HepG2 (cell line): ENCODE data around the gene FANCM. TPM values are rescaled to one million over a fixed set of nuclear protein-coding genes. Genes with fewer than 3 reads are reported as not detected.

ENCODE experiments used
- ATAC-seq: fragments of 200-7000 bp; cut with Tn5 transposase; 3 replicates; pipeline ENCODE4 v1.9.1; 2020; ENCODE audit warnings: mild to moderate bottlenecking, moderate library complexity
- BruUV-seq: library from RNA; stranded (reverse); fragments of 400-500 nt; replicated peaks from 2 replicates; lab custom pipeline; 2021; lab: Mats Ljungman, UMichigan
- CTCF ChIA-PET: fragments of 300-600 bp; formaldehyde crosslinking; extraction: SDS; loops from one replicate; lab custom pipeline; 2021; ENCODE audit warnings: low total read pairs, inconsistent platforms, low intra/inter-chr PET ratio; lab: Yijun Ruan, JAX
- POLR2A ChIA-PET: fragments of 350-600 bp; sonication (Branson Sonifier 250); formaldehyde crosslinking; loops from one replicate; lab custom pipeline; 2020; ENCODE audit warnings: antibody characterized with exemption, inconsistent platforms; lab: Yijun Ruan, JAX
- DNase-seq: peaks from one replicate; pipeline ENCODE4 v3.0.0-alpha.2; 2015; ENCODE audit warnings: low spot score
- FAIRE-seq: peaks from 3 replicates; lab custom pipeline; 2011; peaks lifted over from hg19 to GRCh38; lab: Jason Lieb, UNC
- H2AFZ ChIP-seq: one replicate; pipeline ENCODE4 v1.6.1; 2011; ENCODE audit warnings: low read length, inconsistent platforms
- H3K27ac ChIP-seq: fragments of 300-600 bp; 3 replicates; pipeline ENCODE4 v1.8.0; 2011; ENCODE audit warnings: mixed run types, mild to moderate bottlenecking, mixed read lengths, low read length, inconsistent platforms; ENCODE audit not compliant: insufficient read depth; ENCODE audit errors: extremely low read length
- H3K27me3 ChIP-seq, 2 experiments: fragments of 200-600 bp in 1 of 2; 2 replicates in 1 of 2; 3 replicates in 1 of 2; pipeline versions ENCODE4 v1.6.0 to v1.8.0; 2011; ENCODE audit warnings: low read length in 2 of 2, mild to moderate bottlenecking in 2 of 2, moderate library complexity in 2 of 2, inconsistent platforms in 1 of 2; ENCODE audit not compliant: insufficient read depth in 2 of 2, control insufficient read depth in 1 of 2
- H3K36me3 ChIP-seq, 2 experiments: fragments of 200-600 bp in 1 of 2; replicated peaks in 1 of 2; 2 replicates in 1 of 2; 3 replicates in 1 of 2; pipeline versions ENCODE4 v1.5.1 to v1.8.0; 2011; ENCODE audit warnings: low read length in 2 of 2, inconsistent platforms in 1 of 2; ENCODE audit not compliant: insufficient read depth in 2 of 2, control insufficient read depth in 1 of 2
- H3K4me1 ChIP-seq: 2 replicates; pipeline ENCODE4 v1.5.1; 2012; ENCODE audit warnings: low read length, inconsistent platforms; ENCODE audit not compliant: insufficient read depth
- H3K4me2 ChIP-seq: 2 replicates; pipeline ENCODE4 v1.6.0; 2011; ENCODE audit warnings: low read depth, low read length, inconsistent platforms
- H3K4me3 ChIP-seq, 3 experiments: fragments of 200-600 bp in 1 of 3; sonication (generic), shearing (Covaris generic) in 1 of 3; replicated peaks in 1 of 3; 2 replicates each; pipeline ENCODE4 v1.5.1; 2011 to 2016; ENCODE audit warnings: low read length in 3 of 3, inconsistent platforms in 2 of 3, low read depth in 2 of 3, mild to moderate bottlenecking in 2 of 3, control low read depth in 1 of 3, mixed read lengths in 1 of 3; ENCODE audit not compliant: insufficient read depth in 1 of 3
- H3K79me2 ChIP-seq: one replicate; pipeline ENCODE4 v1.6.1; 2011; ENCODE audit warnings: low read length, inconsistent platforms; ENCODE audit not compliant: insufficient read depth
- H3K9ac ChIP-seq: 2 replicates; pipeline ENCODE4 v1.6.0; 2011; ENCODE audit warnings: mild to moderate bottlenecking, low read depth, low read length, inconsistent platforms; ENCODE audit not compliant: insufficient read depth
- H3K9me3 ChIP-seq: 2 replicates; pipeline ENCODE4 v1.5.1; 2012; ENCODE audit warnings: mild to moderate bottlenecking, low read length
- H4K20me1 ChIP-seq: 2 replicates; pipeline ENCODE4 v1.6.0; 2011; ENCODE audit warnings: inconsistent platforms, mild to moderate bottlenecking, low read length, moderate library complexity; ENCODE audit not compliant: insufficient read depth
- DZIP1 ChIP-seq: sonication (generic); formaldehyde crosslinking; IDR thresholded peaks from 2 replicates; pipeline ENCODE4 v1.5.0; 2020; ENCODE audit warnings: mild to moderate bottlenecking, missing genetic modification reagents
- HOXA7 ChIP-seq: sonication (generic); formaldehyde crosslinking; IDR thresholded peaks from 2 replicates; pipeline ENCODE4 v1.8.1; 2022; ENCODE audit warnings: mild to moderate bottlenecking, missing genetic modification reagents, moderate library complexity
- RXRA ChIP-seq: sonication (generic); formaldehyde crosslinking; IDR thresholded peaks from 2 replicates; pipeline ENCODE4 v1.5.1; 2020; ENCODE audit warnings: missing genetic modification reagents
- TGIF2 ChIP-seq: IDR thresholded peaks from 2 replicates; pipeline ENCODE4 v1.6.1; 2016; ENCODE audit warnings: control low read depth, missing compliant biosample characterization
- ZNF619 ChIP-seq: sonication (generic); formaldehyde crosslinking; IDR thresholded peaks from 2 replicates; pipeline ENCODE4 v1.4.0; 2020; ENCODE audit warnings: mild to moderate bottlenecking, missing genetic modification reagents
- ZNF737 ChIP-seq: sonication (generic); formaldehyde crosslinking; IDR thresholded peaks from 2 replicates; pipeline ENCODE4 v1.5.0; 2020; ENCODE audit warnings: missing genetic modification reagents, mild to moderate bottlenecking, borderline replicate concordance
- WGBS: methylation state at CpG from one replicate; pipeline ENCODE4 v1.1.6; 2017; ENCODE audit warnings: low lambda C conversion rate; 5-methylcytosine and 5-hydroxymethylcytosine counted together
- in situ Hi-C: cut with HindIII; loops from 2 replicates; pipeline ENCODE4 v1.10.0; 2017; ENCODE audit warnings: low pct_unique_long_range_greater_than_20kb; ENCODE audit not compliant: extremely low pct_ligation_motif_present
- intact Hi-C: fragments of 100-400 bp; cut with micrococcal nuclease; formaldehyde crosslinking; loops from one replicate; pipeline ENCODE4 v1.10.0; 2022; ENCODE audit not compliant: unreplicated experiment
- polyA plus RNA-seq, 8 experiments: library from polyadenylated mRNA; depleted of rRNA in 3 of 8; stranded (reverse) in 7 of 8; unstranded in 1 of 8; fragments of >200 nt; fragmentation: Illumina TruSeq in 4 of 8; extraction: Trizol in 4 of 8; gene quantifications; 2 replicates each; pipeline versions ENCODE4 v1.2.1 to v1.2.3, GENCODE V29; 2011 to 2016; ENCODE audit warnings: low read depth in 4 of 8, missing spikeins in 1 of 8, mixed read lengths in 1 of 8; ENCODE audit not compliant: insufficient read depth in 1 of 8
- total RNA-seq, 5 experiments: library from RNA; depleted of rRNA; stranded (reverse); fragments of >200 nt; fragmentation: Illumina TruSeq; extraction: Trizol; gene quantifications; 2 replicates each; pipeline ENCODE4 v1.2.3, GENCODE V29; 2016; ENCODE audit warnings: low read depth in 1 of 5

FANCM gene
- total and polyA plus RNA-seq, 2 of the 13 experiments (the other 11 are each of a cell fraction or from before 2014, with no cell fraction given) = 2.6 to 10.4 TPM

- no peak for ATAC-seq
Measured at GRCh38 chr14:45246151-45246550, 110.4 kb downstream of the FANCM start.

More at GRCh38 chr14:45246151-45246550, 110.4 kb downstream of the FANCM start:
- no peak for TF ChIP-seq RXRA
- TF ChIP-seq TGIF2 = no peak
- no peak for TF ChIP-seq DZIP1
- no peak for TF ChIP-seq ZNF619 (CRISPR knock-in tag)
- no peak for TF ChIP-seq HOXA7 (CRISPR knock-in tag)
- no peak for TF ChIP-seq ZNF737 (CRISPR knock-in tag)
- TF ChIP-seq, all 625 proteins: peak for 0
- Histone ChIP-seq H3K36me3 (peaks cover 2 to 13% of the 10 kb centered on the region in 2 experiments; a peak in 2 of 5 replicates), H3K79me2 (peaks cover 90% of the 10 kb centered on the region), H3K4me2 (no peak overlapping the region), H3K4me1 (peaks cover 35% of the 10 kb centered on the region), H3K27me3 (no peaks in the 10 kb centered on the region), H3K9ac (no peak overlapping the region), H3K9me3 (no peaks in the 10 kb centered on the region), H3K27ac (no peak overlapping the region), H3K4me3 (no peak overlapping the region), H2AFZ (no peak overlapping the region), H4K20me1 (no peaks in the 10 kb centered on the region)
- POLR2A ChIA-PET = interaction anchor here (1.3 kb wide), 1 partner anchor 349 kb away, joined by 3 read pairs; a partner anchor contains a TSS
- FAIRE-seq (no peak), DNase-seq (no peak)
- CTCF ChIA-PET = no interaction called here
- 98% methylated on average over 3 of the region's 3 CpGs for WGBS
- BruUV-seq = no TSS peak
- intact Hi-C loops (no loop called here), in situ Hi-C loops (no loop called here)
